ENCODE data around the gene FHIT.

DNA sequence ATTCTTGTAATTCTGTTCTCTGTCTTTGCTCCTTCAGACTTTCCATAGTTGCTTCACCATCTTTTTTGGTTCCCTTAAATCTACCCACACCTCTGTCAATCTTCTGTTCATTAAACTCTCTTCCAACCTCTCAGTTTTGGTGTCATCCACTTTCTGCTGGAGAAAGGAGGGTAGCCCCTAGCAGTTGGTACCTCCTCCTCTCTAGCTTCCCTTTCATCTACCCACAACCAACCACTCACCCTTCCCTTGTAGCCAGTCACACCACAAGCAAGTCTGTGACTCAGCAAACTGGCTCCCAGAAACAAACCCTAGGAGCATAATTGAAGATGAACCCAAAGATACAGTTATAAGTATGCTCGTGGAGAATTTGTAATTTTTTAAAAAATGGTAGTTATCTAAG is 318.6 kb downstream of the FHIT start:
- TF ChIP-seq, protein P1, sequence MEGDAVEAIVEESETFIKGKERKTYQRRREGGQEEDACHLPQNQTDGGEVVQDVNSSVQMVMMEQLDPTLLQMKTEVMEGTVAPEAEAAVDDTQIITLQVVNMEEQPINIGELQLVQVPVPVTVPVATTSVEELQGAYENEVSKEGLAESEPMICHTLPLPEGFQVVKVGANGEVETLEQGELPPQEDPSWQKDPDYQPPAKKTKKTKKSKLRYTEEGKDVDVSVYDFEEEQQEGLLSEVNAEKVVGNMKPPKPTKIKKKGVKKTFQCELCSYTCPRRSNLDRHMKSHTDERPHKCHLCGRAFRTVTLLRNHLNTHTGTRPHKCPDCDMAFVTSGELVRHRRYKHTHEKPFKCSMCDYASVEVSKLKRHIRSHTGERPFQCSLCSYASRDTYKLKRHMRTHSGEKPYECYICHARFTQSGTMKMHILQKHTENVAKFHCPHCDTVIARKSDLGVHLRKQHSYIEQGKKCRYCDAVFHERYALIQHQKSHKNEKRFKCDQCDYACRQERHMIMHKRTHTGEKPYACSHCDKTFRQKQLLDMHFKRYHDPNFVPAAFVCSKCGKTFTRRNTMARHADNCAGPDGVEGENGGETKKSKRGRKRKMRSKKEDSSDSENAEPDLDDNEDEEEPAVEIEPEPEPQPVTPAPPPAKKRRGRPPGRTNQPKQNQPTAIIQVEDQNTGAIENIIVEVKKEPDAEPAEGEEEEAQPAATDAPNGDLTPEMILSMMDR (conservative IDR thresholded peaks at IDR 0.05; ENCODE audit: low read depth, low read length), result no peak
- TF ChIP-seq MAFK (IDR thresholded peaks at IDR 0.05; ENCODE audit: low read depth, low read length) (no peak), MAZ (IDR thresholded peaks at IDR 0.05; ENCODE audit: borderline replicate concordance, low read depth, low read length) (no peak), SMC3 (IDR thresholded peaks at IDR 0.05; ENCODE audit: low read depth, low read length) (no peak), CHD1 (IDR thresholded peaks at IDR 0.05; ENCODE audit: low read depth, low read length) (no peak), CEBPB (IDR thresholded peaks at IDR 0.05; ENCODE audit: low read depth, low read length) (no peak), RCOR1 (IDR thresholded peaks at IDR 0.05; ENCODE audit: insufficient replicate concordance, low read length) (no peak), POLR2A (IDR thresholded peaks at IDR 0.05; ENCODE audit: low read depth, low read length) (no peak), BHLHE40 (IDR thresholded peaks at IDR 0.05; ENCODE audit: low read depth, low read length) (no peak), USF2 (IDR thresholded peaks at IDR 0.05; ENCODE audit: low read depth, low read length) (no peak), MXI1 (IDR thresholded peaks at IDR 0.05; ENCODE audit: borderline replicate concordance, low read depth, low read length) (no peak)
